ENCODE data around the gene COBLL1. TPM values are rescaled to one million over a fixed set of nuclear protein-coding genes. Genes with fewer than 3 reads are reported as not detected.

The COBLL1 gene
- total RNA-seq, 1 experiment from 2014 or later: 8.0 TPM

DNA sequence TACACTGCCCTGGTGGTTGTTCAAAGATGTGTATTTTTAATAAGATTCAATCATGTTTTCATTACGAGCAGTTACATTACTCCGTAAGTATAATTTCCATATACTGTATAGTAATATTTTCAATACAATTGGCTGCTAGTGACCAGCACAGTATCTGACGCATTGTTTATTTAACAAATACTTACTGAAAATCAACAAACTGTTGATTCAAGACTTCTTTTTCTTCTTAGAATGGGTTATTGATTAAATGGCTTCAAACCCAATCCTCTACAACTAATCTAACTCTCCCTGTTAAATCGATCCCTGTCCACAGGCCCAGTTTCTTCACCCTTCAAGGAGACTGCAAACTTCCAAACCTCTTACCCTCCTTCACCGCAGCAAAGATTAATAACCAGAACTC, 18.5 kb downstream of the COBLL1 start:
- CTCF ChIA-PET: no interaction called here
- DNase-seq: no peak
- peaks cover 17% of the 10 kb centered on the region for H3K4me1 ChIP-seq (replicated peaks; ENCODE audit: insufficient read depth)

GRCh38 chr2:164821338-164821737, 20.3 kb downstream of the COBLL1 start:
- no peak for DNase-seq

More for the DNA sequence above, 18.5 kb downstream of the COBLL1 start:
- Histone ChIP-seq H3K9me3 (ENCODE audit: insufficient read depth, low read depth) (no peaks in the 10 kb centered on the region), H3K27me3 (ENCODE audit: insufficient read depth, low read depth) (no peaks in the 10 kb centered on the region), H3K4me3 (no peak overlapping the region), H3K27ac (no peak overlapping the region), H3F3A (ENCODE audit: insufficient read depth, low read depth) (peaks cover 3% of the 10 kb centered on the region; the same call in 1 of the 2 replicates), H3K79me2 (ENCODE audit: low read depth) (no peaks in the 10 kb centered on the region), H3K4me2 (no peak overlapping the region), H4K20me1 (ENCODE audit: insufficient read depth) (no peaks in the 10 kb centered on the region), H3K36me3 (ENCODE audit: low read depth) (no peaks in the 10 kb centered on the region), H3K9me2 (ENCODE audit: insufficient read depth) (no peaks in the 10 kb centered on the region), H2AFZ (no peak overlapping the region)
- TF ChIP-seq EZH2 (IDR thresholded peaks at IDR 0.05; ENCODE audit: low read depth): no peak
- TF ChIP-seq, protein P1, sequence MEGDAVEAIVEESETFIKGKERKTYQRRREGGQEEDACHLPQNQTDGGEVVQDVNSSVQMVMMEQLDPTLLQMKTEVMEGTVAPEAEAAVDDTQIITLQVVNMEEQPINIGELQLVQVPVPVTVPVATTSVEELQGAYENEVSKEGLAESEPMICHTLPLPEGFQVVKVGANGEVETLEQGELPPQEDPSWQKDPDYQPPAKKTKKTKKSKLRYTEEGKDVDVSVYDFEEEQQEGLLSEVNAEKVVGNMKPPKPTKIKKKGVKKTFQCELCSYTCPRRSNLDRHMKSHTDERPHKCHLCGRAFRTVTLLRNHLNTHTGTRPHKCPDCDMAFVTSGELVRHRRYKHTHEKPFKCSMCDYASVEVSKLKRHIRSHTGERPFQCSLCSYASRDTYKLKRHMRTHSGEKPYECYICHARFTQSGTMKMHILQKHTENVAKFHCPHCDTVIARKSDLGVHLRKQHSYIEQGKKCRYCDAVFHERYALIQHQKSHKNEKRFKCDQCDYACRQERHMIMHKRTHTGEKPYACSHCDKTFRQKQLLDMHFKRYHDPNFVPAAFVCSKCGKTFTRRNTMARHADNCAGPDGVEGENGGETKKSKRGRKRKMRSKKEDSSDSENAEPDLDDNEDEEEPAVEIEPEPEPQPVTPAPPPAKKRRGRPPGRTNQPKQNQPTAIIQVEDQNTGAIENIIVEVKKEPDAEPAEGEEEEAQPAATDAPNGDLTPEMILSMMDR (conservative IDR thresholded peaks at IDR 0.05): no peak
- intact Hi-C loops (cut with micrococcal nuclease; ENCODE audit: unreplicated experiment): no loop called here
- POLR2A ChIA-PET (ENCODE audit: unreplicated experiment): no interaction called here
- no TSS peak for BruUV-seq (replicated peaks)

GRCh38 chr2:164818149-164819136, 23.2 kb downstream of the COBLL1 start:
- Histone ChIP-seq H3K27ac (no peak overlapping the region), H3K27me3 (ENCODE audit: insufficient read depth, low read depth) (no peaks in the 10 kb centered on the region), H3K4me2 (no peak overlapping the region), H3K9me2 (ENCODE audit: insufficient read depth) (no peaks in the 10 kb centered on the region), H3K79me2 (ENCODE audit: low read depth) (no peaks in the 10 kb centered on the region), H3F3A (ENCODE audit: insufficient read depth, low read depth) (no peaks in the 10 kb centered on the region), H3K4me1 (replicated peaks; ENCODE audit: insufficient read depth) (no peaks in the 10 kb centered on the region), H3K9me3 (ENCODE audit: insufficient read depth, low read depth) (no peaks in the 10 kb centered on the region), H2AFZ (no peak overlapping the region), H3K36me3 (ENCODE audit: low read depth) (no peaks in the 10 kb centered on the region), H3K4me3 (no peak overlapping the region), H4K20me1 (ENCODE audit: insufficient read depth) (no peaks in the 10 kb centered on the region)
- TF ChIP-seq EZH2 (IDR thresholded peaks at IDR 0.05; ENCODE audit: low read depth): no peak
- TF ChIP-seq, protein P1 (conservative IDR thresholded peaks at IDR 0.05): no peak
- ChIA-PET POLR2A (ENCODE audit: unreplicated experiment) (no interaction called here), CTCF (no interaction called here)
- no peak for DNase-seq
- BruUV-seq (replicated peaks): no TSS peak
- intact Hi-C loops (cut with micrococcal nuclease; ENCODE audit: unreplicated experiment): no loop called here

More at GRCh38 chr2:164821338-164821737, 20.3 kb downstream of the COBLL1 start:
- Histone ChIP-seq H3K27me3 (ENCODE audit: insufficient read depth, low read depth) (no peaks in the 10 kb centered on the region), H3K36me3 (ENCODE audit: low read depth) (no peaks in the 10 kb centered on the region), H3F3A (ENCODE audit: insufficient read depth, low read depth) (no peaks in the 10 kb centered on the region), H3K27ac (no peak overlapping the region), H3K4me3 (no peak overlapping the region), H3K9me3 (ENCODE audit: insufficient read depth, low read depth) (no peaks in the 10 kb centered on the region), H2AFZ (no peak overlapping the region), H3K4me2 (no peak overlapping the region), H3K79me2 (ENCODE audit: low read depth) (no peaks in the 10 kb centered on the region), H3K9me2 (ENCODE audit: insufficient read depth) (no peaks in the 10 kb centered on the region), H3K4me1 (replicated peaks; ENCODE audit: insufficient read depth) (peaks cover 5% of the 10 kb centered on the region), H4K20me1 (ENCODE audit: insufficient read depth) (no peaks in the 10 kb centered on the region)
- CTCF ChIA-PET: no interaction called here
- no TSS peak for BruUV-seq (replicated peaks)
- TF ChIP-seq, protein P1 (conservative IDR thresholded peaks at IDR 0.05): no peak
- TF ChIP-seq EZH2 (IDR thresholded peaks at IDR 0.05; ENCODE audit: low read depth): no peak
- POLR2A ChIA-PET (ENCODE audit: unreplicated experiment): no interaction called here
- intact Hi-C loops (cut with micrococcal nuclease; ENCODE audit: unreplicated experiment): no loop called here
